Epithelial cell of prostate (primary cell): ENCODE data around the gene GPSM1.
"Not testable (repeated sequence)": the region's sequence is repeated elsewhere in the genome, so short reads cannot be mapped to it uniquely, and the experiment has no call there.

ENCODE experiments used
- DNase-seq: peaks from one replicate; pipeline ENCODE4 v3.0.0-alpha.2; 2011; ENCODE audit warnings: low read depth, low spot score
- H3K27ac ChIP-seq: fragments of 450-650 bp; 2 replicates; pipeline ENCODE4 v1.5.1; 2017; ENCODE audit warnings: mild to moderate bottlenecking

GPSM1 gene

GRCh38 chr9:136403915-136404800 is 76.8 kb downstream of the GPSM1 start:
- no peak overlapping the region for H3K27ac ChIP-seq
- no peak for DNase-seq

- H3K27ac ChIP-seq: no peak overlapping the region
- DNase-seq: no peak
Observed at GRCh38 chr9:136404801-136405136, 77.4 kb downstream of the GPSM1 start.

GRCh38 chr9:136405481-136405880 is 78.1 kb downstream of the GPSM1 start:
- no peak for DNase-seq
- no peak overlapping the region for H3K27ac ChIP-seq

- DNase-seq, H3K27ac ChIP-seq: not testable (repeated sequence)
Observed at GRCh38 chr9:136405904-136406303, 78.6 kb downstream of the GPSM1 start.

DNA sequence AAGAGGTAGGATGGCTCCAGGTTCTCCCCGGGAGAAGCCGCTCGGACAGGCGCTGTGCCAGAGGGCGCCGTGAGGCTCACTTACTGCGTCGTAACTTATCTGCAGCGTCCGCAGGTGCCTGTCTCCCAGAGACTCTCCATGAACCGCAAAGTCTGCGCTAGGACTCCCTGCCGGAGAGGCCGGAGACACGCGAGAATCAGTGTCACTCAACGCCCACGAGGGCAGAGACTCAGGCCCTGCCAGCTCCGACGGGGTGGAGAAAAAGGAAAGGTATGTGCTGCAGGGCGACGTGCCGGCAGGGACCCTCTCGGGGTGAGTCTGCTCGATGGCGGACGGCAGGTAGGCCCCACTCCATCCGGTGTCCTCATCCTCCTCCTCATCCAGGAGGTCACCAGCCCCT is 79.7 kb downstream of the GPSM1 start:
- not testable (repeated sequence) for DNase-seq

GRCh38 chr9:136407911-136408310 is 80.6 kb downstream of the GPSM1 start:
- no peak for DNase-seq
- no peak overlapping the region for H3K27ac ChIP-seq

More for the DNA sequence above, 79.7 kb downstream of the GPSM1 start:
- H3K27ac ChIP-seq: not testable (repeated sequence)
